ACHN (cell line): ENCODE results near the gene RAB44.
"Not testable (repeated sequence)": the region's sequence is repeated elsewhere in the genome, so short reads cannot be mapped to it uniquely, and the experiment has no call there.

Experiments used
- DNase-seq: peaks from one replicate; pipeline ENCODE4 v3.0.0-alpha.2; 2015
- in situ Hi-C: cut with HindIII; loops from 2 replicates; pipeline ENCODE4 v1.10.0; 2017; ENCODE audit warnings: low sequenced_read_pairs, low pct_ligation_motif_present, low pct_unique_long_range_greater_than_20kb

Gene RAB44, protein sequence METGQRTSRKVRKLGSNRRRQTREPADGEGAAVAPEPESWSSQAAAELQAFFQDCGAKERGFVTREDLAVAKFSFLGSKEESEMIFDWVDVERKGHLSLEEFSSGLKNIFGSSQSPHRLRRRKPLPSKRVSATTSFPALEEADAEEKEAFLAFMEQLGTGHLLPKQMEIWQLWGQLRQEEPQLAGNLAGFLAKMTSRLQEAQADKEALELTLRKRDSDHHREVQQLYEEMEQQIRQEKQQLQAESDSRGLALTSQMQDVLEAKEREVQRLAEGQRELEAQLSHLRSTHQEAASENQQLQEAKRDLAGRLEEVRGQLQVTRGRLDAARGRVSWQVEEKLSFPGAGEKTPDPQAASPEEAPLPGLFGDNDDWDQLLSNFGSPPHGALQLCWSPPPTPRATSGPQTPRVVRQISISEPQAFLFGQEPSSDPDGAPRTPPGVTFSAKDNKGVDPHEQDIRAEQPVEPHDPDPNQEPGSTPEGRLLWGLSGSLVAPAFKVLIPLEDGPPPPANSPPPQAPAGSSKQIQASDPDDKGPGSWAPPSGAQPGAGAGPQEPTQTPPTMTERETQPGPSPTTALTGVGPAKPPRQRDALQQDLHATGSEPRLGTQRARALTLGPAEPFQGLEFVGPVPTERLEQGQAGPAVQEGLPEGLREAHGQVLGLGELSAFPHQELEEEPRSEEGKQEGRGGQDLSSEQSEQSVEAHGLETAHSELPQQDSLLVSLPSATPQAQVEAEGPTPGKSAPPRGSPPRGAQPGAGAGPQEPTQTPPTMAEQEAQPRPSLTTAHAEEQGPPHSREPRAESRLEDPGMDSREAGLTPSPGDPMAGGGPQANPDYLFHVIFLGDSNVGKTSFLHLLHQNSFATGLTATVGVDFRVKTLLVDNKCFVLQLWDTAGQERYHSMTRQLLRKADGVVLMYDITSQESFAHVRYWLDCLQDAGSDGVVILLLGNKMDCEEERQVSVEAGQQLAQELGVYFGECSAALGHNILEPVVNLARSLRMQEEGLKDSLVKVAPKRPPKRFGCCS

DNA sequence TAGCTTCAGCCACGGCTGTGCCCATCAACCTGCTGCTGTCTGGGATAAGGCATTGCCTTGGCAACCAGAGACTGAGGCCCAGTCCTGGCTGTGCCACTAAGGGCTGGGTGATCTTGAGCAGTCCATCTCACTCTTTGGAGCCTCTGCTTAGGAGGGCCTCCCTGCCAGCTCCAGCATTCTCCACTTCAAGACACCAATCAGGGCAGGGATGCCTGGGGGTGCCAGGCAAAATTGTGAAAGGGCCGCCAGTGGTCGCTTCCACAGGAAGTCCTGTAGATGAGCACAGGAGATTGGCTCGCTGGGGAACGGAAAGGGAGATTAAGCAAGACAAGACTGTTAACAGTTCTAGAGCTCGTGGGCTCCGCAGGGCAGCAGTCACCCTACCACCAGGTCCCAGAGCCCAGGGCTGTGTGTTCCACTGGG is at the start of gene RAB44:
TSS of gene RAB44 (plus strand) at position 346 of the 423 bp plus-strand sequence. CDS start 6,410 bp downstream, outside the sequence.
- DNase-seq: no peak
- in situ Hi-C loops: no loop called here

- no peak for DNase-seq
- in situ Hi-C loops: no loop called here
These were observed 48.5 kb upstream of the RAB44 start for GRCh38 chr6:36649086-36649485.

DNA sequence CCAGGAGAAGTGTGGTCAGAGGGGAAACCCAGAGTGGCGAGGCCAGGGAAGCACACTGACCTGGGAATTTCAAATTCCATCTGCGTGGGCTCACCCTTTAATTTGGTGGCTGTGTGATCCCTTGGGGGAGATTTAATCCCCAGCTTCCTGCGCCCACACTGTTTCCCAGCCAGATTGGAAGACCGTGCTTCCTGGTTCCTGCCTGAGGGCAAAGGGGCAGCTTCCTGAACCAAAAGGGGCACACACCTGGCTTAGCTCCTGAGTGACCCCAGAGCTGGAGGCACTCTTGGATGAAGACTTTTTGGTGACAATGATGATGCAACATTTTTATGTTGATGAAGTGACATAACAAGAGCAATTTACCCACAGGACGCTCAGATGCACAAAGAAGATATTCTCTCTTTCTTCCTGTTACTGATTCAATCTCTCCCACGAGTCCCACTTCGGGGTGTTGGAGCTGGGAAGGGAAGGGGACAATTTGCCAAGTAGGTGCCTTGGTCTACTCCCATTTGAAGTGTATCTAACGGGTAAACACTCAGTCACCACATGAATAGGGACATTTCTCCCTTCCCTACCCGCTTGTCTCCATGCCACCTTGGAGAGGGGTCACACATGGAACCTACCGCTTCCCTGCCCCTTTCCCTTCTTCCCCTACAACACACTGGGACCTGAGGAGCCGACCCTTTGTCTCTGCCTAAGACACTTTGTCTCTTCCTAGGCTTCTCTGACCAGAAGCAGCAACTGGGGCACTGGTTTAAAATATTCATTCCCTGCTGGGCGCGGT is 47.7 kb upstream of the RAB44 start:
- no peak for DNase-seq
- in situ Hi-C loops: no loop called here

- in situ Hi-C loops: no loop called here
- DNase-seq: no peak
These were observed 46.7 kb upstream of the RAB44 start for GRCh38 chr6:36650848-36651478.

- no peak for DNase-seq
- in situ Hi-C loops: no loop called here
These were observed 45.8 kb upstream of the RAB44 start for GRCh38 chr6:36651659-36652379.

GRCh38 chr6:36654469-36654868 is 43.2 kb upstream of the RAB44 start:
- DNase-seq, in situ Hi-C loops: not testable (repeated sequence)

DNA sequence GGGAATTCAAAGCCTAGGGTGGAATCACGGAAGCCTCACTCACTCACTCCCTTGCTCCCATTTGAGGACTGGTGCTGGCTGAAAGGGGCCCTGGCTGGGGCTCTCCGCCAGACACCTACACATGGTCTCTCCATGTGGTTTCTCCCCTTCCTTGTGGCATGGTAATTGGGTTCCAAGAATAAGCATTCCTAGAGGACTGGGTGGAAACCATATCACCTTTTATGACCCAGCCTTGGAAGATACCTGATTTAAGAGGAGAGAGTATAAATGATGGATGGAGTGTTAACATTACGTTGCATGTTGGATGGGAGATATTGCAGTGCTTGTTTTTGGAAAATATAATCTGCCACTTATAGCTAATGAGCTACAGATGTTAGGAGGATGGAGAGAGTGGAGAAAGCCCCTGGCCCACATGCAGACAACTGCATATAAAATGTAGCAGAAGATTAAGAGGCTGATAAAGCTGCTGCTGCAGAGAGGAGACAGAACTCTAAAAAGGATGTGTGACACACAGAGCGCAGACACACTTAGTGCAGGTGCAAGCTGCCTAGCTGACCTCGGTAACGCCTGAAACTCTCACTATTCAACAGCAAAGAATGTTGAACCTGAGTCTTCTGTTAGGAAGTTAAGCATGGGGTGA is 42.4 kb upstream of the RAB44 start:
- DNase-seq: no peak
- in situ Hi-C loops: no loop called here

- DNase-seq: no peak
- in situ Hi-C loops: no loop called here
These were observed 41.2 kb upstream of the RAB44 start for GRCh38 chr6:36656441-36656840.

- no peak for DNase-seq
- in situ Hi-C loops: no loop called here
These were observed 40.4 kb upstream of the RAB44 start for GRCh38 chr6:36657271-36657670.

- in situ Hi-C loops: no loop called here
- DNase-seq: peak; percentile 61
These were observed 39.6 kb upstream of the RAB44 start for GRCh38 chr6:36657942-36658544.

DNA sequence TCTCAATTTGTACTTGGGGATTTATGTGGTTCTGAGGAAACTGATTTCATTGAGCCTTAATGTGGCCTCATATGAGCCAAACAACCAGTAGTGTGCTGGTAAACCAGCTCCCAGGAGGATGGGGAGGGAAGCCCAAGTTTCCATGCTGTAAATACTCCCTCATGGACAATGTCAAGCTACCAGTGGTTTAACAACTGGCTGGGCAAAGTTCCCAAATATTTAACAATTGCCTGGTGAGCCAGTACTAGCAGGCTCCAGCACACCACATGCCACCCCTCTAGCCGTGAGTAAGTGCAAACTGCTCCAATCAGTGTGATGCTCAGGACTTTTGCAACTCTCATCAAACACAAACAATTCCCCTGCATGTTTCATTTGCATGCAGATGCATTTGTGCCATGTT is 38.4 kb upstream of the RAB44 start:
- in situ Hi-C loops: no loop called here
- DNase-seq: no peak

- in situ Hi-C loops: no loop called here
- DNase-seq: no peak
These were observed 36.7 kb upstream of the RAB44 start for GRCh38 chr6:36660771-36661471.

DNA sequence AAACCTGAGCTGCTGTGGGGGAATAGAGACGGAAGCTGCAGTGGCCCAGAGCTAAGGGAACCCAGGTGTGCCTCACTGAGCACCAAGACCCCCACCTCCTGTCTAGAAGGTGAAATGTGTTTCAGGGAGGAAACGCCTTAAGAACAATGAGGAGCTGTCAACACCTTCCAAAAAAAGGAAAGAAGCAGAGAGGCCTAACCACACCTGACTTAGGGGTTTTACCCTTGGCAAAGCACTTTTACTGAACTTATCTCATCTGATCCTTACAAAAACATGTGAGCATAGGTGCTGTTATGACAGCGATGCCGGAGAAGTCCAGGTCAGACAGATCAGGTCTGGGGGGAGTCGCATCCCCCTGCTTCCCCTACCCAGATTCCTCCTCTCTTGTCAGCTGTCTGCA is 35.2 kb upstream of the RAB44 start:
- DNase-seq: no peak
- in situ Hi-C loops: no loop called here

- DNase-seq: no peak
- in situ Hi-C loops: no loop called here
These were observed 34.8 kb upstream of the RAB44 start for GRCh38 chr6:36662827-36663256.

GRCh38 chr6:36663504-36664446 is 33.9 kb upstream of the RAB44 start:
- in situ Hi-C loops: no loop called here
- DNase-seq: no peak
